Right atrium auricular region (tissue), 2 donors: ENCODE data around the gene BRD1. TPM values are rescaled to one million over a fixed set of nuclear protein-coding genes. Genes with fewer than 3 reads are reported as not detected.
A peak's percentile ranks its signal among the peaks of the same experiment; 100 is the strongest.

Source experiments
- DNase-seq: peaks from one replicate; pipeline ENCODE4 v3.0.0-alpha.2; 2019; ENCODE audit warnings: low spot score
- H3K27ac ChIP-seq, 2 donors: fragments of 200-600 bp; sonication (generic); 1 replicate in 1 of 2; 2 replicates in 1 of 2; pipeline ENCODE4 v1.5.1; 2016 to 2019
- H3K27me3 ChIP-seq, 2 donors: fragments of 200-600 bp; sonication (generic); one replicate each; pipeline versions ENCODE4 v1.5.1 to v1.6.0; 2017 to 2019
- H3K36me3 ChIP-seq: fragments of 200-600 bp; sonication (generic); one replicate; pipeline ENCODE4 v1.5.1; 2016
- H3K4me1 ChIP-seq, 2 donors: fragments of 200-600 bp; sonication (generic); one replicate each; pipeline versions ENCODE4 v1.5.1 to v1.6.0; 2017 to 2019
- H3K4me3 ChIP-seq, 2 donors: fragments of 200-600 bp; sonication (generic); 1 replicate in 1 of 2; 2 replicates in 1 of 2; pipeline ENCODE4 v1.5.1; 2017 to 2019; ENCODE audit warnings: mild to moderate bottlenecking in 1 of 2, moderate library complexity in 1 of 2
- H3K9me3 ChIP-seq, 2 donors: fragments of 200-600 bp; sonication (generic); one replicate each; pipeline ENCODE4 v1.5.1; 2019
- CTCF ChIP-seq, 2 donors: fragments of 200-600 bp; sonication (generic); IDR thresholded peaks; one replicate each; pipeline ENCODE4 v1.5.1; 2019; ENCODE audit warnings: antibody characterized with exemption in 2 of 2
- total RNA-seq, 2 donors: library from RNA; depleted of rRNA; stranded (reverse); fragments of >200 nt; gene quantifications; one replicate each; pipeline ENCODE4 v1.1.0, GENCODE V29; 2016

Gene BRD1
- total RNA-seq, 2 donors from 2014 or later, result 17.7 to 20.8 TPM

- TF ChIP-seq CTCF (IDR thresholded peaks at IDR 0.05), result no peak
- H3K36me3 ChIP-seq, result no peaks in the 10 kb centered on the region
- no peak for DNase-seq
- H3K9me3 ChIP-seq, result no peaks in the 10 kb centered on the region
- no peak overlapping the region for H3K4me3 ChIP-seq
- no peaks in the 10 kb centered on the region for H3K27me3 ChIP-seq
- no peak overlapping the region for H3K27ac ChIP-seq
- H3K4me1 ChIP-seq, result peaks cover 0 to 30% of the 10 kb centered on the region in 2 donors
Measured at GRCh38 chr22:49829044-49829853, 1.6 kb upstream of the BRD1 start.

GRCh38 chr22:49828599-49828965 lies 909 bp upstream of the BRD1 start:
- TF ChIP-seq CTCF (IDR thresholded peaks at IDR 0.05), result no peak
- H3K27me3 ChIP-seq, result no peaks in the 10 kb centered on the region
- H3K4me3 ChIP-seq, result no peak overlapping the region
- no peak overlapping the region for H3K27ac ChIP-seq
- DNase-seq, result no peak
- peaks cover 0 to 32% of the 10 kb centered on the region in 2 donors for H3K4me1 ChIP-seq
- H3K9me3 ChIP-seq, result no peaks in the 10 kb centered on the region
- peaks cover 5% of the 10 kb centered on the region for H3K36me3 ChIP-seq

GRCh38 chr22:49827271-49827852 lies 311 bp downstream of the BRD1 start:
- H3K4me1 ChIP-seq, result peaks cover 0 to 32% of the 10 kb centered on the region in 2 donors
- no peak for TF ChIP-seq CTCF (IDR thresholded peaks at IDR 0.05)
- H3K27ac ChIP-seq, result peak overlapping the region; percentile 83 to 87
- peaks cover 17% of the 10 kb centered on the region for H3K36me3 ChIP-seq
- H3K9me3 ChIP-seq, result no peaks in the 10 kb centered on the region
- peak overlapping the region; percentile 71 to 78 for H3K4me3 ChIP-seq
- no peaks in the 10 kb centered on the region for H3K27me3 ChIP-seq
- DNase-seq, result no peak

GRCh38 chr22:49826603-49827270 lies 936 bp downstream of the BRD1 start:
- no peak for TF ChIP-seq CTCF (IDR thresholded peaks at IDR 0.05)
- Histone ChIP-seq H3K9me3 (no peaks in the 10 kb centered on the region), H3K27ac (peak overlapping the region; percentile 83 to 87), H3K4me1 (peaks cover 0 to 38% of the 10 kb centered on the region in 2 donors), H3K36me3 (peaks cover 24% of the 10 kb centered on the region), H3K4me3 (peak overlapping the region; percentile 71 to 78), H3K27me3 (no peaks in the 10 kb centered on the region)
- DNase-seq, result no peak

- Histone ChIP-seq H3K9me3 (no peaks in the 10 kb centered on the region), H3K36me3 (peaks cover 29% of the 10 kb centered on the region), H3K27ac (peak overlapping the region; percentile 83 to 87), H3K4me1 (peaks cover 0 to 45% of the 10 kb centered on the region in 2 donors), H3K27me3 (no peaks in the 10 kb centered on the region), H3K4me3 (peak overlapping the region; percentile 71 to 78)
- TF ChIP-seq CTCF (IDR thresholded peaks at IDR 0.05), result no peak
- DNase-seq, result no peak
Measured at GRCh38 chr22:49825944-49826602, 1.6 kb downstream of the BRD1 start.
